ENCODE data around the gene DMXL1.

DNA sequence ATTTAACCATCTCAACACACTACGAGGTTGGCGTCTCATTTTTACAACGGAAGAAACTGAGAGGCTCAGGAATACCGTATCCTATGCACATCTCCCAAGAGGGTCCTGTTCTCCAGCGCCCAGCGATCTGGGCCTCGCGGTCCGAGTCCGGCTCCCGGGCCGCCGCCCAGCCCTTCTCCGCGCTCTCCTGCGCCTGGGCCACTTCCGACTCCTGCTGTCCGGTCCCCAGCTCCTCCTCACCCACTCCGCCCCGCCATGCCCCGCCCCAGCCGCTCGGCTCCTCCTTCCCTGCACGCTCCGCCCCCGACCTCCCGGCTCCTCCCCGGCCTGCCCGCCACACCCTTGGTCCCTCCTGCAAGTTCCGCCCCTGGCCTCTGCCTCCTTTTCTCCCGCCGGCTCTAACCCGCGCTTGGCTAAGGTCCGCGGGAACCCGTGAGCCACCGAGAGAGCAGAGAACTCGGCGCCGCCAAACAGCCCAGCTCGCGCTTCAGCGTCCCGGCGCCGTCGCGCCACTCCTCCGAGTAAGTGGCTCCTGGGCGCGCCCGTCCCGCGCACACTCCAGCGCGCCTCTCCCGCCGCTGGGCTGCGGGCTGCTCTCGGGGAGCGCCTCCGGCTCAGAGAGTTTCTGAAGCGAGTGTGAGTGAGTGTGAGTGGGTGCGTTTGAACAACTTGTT lies 197.6 kb downstream of the DMXL1 start:
- TF ChIP-seq EZH2 (IDR thresholded peaks at IDR 0.05; ENCODE audit: borderline replicate concordance, low read length), result no peak
- TF ChIP-seq, protein P1, sequence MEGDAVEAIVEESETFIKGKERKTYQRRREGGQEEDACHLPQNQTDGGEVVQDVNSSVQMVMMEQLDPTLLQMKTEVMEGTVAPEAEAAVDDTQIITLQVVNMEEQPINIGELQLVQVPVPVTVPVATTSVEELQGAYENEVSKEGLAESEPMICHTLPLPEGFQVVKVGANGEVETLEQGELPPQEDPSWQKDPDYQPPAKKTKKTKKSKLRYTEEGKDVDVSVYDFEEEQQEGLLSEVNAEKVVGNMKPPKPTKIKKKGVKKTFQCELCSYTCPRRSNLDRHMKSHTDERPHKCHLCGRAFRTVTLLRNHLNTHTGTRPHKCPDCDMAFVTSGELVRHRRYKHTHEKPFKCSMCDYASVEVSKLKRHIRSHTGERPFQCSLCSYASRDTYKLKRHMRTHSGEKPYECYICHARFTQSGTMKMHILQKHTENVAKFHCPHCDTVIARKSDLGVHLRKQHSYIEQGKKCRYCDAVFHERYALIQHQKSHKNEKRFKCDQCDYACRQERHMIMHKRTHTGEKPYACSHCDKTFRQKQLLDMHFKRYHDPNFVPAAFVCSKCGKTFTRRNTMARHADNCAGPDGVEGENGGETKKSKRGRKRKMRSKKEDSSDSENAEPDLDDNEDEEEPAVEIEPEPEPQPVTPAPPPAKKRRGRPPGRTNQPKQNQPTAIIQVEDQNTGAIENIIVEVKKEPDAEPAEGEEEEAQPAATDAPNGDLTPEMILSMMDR (IDR thresholded peaks at IDR 0.05; ENCODE audit: low read length), result no peak
